Lower leg skin (tissue), 3 donors: ENCODE measurements around the gene NKD2.

ENCODE experiments used
- CTCF ChIP-seq, 3 donors: fragments of 450-650 bp; IDR thresholded peaks; one replicate each; pipeline ENCODE4 v1.5.1; 2016; ENCODE audit warnings: antibody characterized with exemption in 3 of 3, mild to moderate bottlenecking in 3 of 3, moderate library complexity in 2 of 3
- POLR2A ChIP-seq, 2 donors: fragments of 450-650 bp; IDR thresholded peaks; one replicate each; pipeline ENCODE4 v1.6.1; 2016 to 2017; ENCODE audit warnings: antibody characterized with exemption in 2 of 2, mild to moderate bottlenecking in 1 of 2, moderate library complexity in 1 of 2

GRCh38 chr5:995318-995717 lies 13.3 kb upstream of the NKD2 start:
- TF ChIP-seq POLR2A (IDR thresholded peaks at IDR 0.05), result no peak
- TF ChIP-seq CTCF (IDR thresholded peaks at IDR 0.05), result no peak
